Measurements from ENCODE around the gene HEATR3.
A peak's percentile ranks its signal among the peaks of the same experiment; 100 is the strongest.
"Not testable (repeated sequence)": the region's sequence is repeated elsewhere in the genome, so short reads cannot be mapped to it uniquely, and the experiment has no call there.

The HEATR3 gene

DNA sequence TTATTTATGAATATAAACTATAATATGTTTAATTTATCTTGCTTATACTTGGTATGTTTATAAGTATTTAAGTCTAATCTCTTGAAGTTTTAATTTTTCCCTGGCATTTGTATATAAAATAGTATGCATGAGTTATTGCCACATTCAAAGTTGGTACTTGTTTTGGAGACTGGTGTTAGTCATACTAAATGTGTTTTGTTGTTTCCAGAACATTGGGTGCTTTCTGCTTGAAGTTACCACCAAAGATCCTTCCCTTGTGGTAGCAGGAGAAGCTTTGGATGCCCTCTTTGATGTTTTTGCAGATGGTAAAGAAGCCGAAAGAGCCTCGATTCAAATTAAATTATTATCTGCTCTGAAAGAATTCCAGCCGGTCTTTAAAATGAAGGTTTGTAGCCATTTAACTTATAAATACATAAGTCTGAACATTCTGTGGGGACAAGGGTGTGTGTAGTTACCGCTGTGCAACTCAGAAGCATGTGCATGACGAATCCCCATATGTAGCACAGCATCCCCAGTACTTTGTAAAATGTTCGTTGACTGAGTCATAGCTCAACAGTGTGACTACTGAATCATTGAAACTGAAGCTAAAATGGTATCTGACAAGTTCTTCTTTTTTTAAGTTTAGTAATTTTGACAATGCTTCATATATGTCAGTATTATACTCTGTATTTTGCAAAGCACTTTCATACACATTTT lies 36.4 kb downstream of the HEATR3 start:
- peak; percentile 86 for DNase-seq

DNA sequence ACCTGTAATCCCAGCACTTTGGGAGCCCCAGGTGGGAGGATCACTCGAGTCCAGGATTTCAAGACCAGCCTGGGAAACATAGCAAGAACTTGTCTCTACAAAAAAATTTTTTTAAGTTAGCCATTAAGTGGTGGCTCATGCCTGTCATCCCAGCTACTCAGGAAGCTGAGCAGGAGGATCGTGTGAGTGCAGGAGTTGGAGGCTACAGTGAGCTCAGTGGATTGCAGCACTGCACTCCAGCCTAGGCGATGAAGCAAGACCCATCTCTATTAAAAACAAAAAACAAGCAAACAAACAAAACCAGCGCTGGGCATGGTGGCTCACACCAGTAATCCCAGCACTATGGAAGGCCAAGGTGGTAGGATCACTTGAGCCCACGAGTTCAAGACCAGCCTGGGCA lies 38.0 kb downstream of the HEATR3 start:
- DNase-seq = peak; percentile 40

DNA sequence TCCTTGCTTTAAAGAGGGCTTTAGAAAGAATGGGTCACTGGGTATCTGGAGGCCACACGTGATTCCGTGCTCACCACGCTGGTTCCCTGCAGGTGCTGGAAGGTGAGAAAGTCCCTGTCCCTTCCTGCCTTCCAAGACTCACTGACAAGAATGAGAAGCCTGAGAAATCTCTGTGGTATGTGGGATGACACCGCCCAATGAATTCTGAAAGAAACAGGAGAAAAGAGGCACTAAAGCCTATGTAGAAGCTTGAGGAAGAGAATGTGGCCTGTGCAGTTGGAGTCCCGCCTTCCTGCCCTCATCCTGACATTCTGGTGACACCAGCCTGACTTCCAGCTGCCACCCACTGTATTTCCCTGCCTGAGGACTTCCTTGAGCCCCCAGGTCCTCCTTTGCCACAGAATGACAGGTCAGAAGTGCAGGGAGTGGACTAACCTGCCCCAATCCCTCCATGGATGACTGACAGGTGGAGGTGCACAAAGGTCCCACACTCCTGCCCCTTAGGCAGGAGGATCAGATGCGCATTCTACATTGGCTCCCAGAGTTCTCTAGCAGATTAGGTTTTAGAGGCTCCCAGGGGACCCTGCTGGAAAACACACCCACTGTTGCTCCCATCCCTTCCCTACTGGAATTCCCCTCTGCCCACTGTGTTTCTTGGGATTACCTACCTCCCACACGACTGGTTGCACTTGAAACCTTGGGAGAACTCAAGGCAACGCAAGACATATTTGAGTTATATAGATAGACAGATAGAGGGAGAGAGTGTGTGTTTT lies 48.8 kb downstream of the HEATR3 start:
- no peak for DNase-seq

DNA sequence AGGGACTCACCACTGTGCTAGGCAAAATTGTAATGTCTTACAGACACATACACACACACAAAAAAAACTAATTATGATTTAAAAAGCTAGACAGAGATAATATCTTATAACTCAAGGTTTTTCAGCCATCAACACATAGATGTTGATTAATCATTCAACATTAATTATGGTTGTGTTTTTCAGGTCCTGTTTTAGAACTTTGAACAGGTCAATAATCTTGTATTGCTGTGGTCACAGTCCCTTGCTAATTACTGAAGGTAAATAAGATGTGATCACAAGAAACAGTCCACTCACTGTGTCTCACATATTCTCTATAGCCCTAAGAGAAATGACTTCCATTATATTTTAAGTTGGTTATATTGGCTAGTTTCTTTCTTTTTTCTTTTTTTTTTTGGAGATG lies 54.9 kb downstream of the HEATR3 start:
- DNase-seq = no peak

DNA sequence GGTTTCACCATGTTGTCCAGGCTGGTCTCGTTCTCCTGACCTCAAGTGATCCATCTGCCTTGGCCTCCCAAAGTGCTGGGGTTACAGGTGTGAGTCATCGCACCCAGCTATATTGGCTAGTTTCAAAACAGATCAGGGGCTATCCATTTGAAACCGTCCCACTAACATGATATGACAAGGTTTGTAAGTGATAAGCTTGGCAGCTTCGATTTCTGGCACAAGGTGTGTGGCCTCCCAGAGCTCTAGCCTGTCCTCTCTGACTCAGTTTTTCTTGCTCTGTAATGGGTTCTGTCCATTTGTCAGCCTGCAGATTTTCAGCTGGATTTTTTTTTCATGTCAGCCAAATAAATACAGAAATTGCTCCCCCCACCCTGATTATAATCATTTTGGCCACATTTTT lies 55.5 kb downstream of the HEATR3 start:
- DNase-seq = no peak

DNA sequence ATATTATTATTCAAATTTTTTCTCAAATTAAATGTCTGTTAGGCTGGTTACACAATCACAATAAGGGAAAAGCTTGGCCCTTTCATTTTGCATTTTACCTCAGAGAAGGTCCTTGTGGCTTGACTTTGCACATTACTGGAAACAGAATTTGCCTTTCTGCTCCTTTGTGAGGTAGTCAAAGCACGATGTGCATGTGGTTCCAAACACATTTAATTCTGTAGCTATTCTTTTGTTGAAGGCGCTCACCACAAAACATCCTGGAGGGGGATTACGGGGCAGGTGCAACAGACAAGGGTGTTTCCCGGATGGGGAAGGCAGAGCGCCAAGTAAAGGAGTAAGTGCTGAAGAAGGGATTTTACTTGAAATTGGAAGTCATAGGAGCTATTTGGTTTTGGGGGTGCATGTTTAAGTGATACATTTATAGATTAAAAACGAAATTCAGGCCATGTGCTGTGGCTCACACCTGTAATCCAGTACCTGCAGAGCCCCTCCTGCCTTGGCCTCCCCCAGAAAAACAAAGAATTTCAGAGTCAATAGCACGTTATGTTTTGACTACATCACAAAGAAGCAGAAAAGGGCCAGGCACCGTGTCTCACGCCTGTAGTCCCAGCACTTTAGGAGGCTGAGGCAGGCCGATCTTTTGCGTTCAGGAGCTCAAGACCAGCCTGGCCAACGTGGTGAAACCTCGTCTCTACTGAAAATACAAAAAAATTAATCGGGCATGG lies 56.1 kb downstream of the HEATR3 start:
- no peak for DNase-seq

DNA sequence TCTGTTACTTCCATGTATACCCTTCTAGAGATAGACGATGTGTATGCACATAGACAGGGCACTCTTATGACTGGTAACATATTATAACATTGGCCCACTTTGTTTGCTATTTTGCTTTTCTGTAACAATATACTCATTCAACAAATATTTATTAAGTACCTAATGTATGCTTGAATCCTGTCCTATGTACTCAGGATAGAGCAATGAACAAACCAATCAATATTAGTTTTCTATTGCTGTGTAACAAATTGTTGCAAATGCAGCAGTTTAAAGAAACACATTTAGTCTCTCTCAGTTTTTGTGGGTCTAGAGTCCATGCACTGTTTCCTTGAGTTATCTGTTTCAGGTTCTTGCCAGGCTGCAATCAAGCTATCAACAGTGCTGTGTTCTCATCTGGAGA lies 57.6 kb downstream of the HEATR3 start:
- DNase-seq = no peak

DNA sequence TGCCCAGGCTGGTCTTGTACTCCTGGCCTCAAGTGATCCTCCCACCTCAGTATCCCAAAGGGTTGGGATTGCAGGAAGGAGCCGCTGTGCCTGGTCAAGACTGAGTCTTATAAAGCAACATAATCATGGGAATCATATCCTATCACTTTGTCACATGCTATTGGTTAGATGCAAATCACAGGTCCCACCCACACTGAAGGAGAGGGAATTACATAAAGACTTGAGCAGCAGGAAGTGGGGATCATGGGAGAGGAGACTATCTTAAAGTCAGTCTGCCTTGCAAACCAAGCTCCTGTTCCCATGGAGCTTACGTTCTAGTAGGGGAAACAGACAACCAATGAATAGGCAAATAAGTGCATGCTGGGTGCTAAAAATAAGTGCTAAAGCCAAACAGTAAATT lies 59.0 kb downstream of the HEATR3 start:
- DNase-seq = no peak

DNA sequence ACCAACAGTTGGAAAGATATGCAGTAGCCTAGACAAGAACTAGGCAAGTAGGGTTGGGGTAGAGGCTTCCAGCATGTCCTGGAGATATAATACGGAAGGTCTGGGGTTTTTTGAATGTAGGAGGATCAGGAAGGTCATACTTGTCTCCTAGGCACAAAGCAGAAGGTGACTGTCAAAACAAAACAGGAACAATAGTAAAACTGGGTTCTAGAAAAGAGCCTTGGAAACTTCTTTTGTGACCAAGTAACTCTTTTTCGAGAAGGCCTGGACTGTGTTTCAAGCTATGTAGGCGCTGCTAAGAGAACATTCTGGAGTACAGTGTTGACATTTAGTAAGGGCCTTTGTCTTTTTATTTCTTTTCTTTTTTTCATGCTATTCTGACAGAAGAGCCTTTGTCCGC lies 60.4 kb downstream of the HEATR3 start:
- no peak for DNase-seq

DNA sequence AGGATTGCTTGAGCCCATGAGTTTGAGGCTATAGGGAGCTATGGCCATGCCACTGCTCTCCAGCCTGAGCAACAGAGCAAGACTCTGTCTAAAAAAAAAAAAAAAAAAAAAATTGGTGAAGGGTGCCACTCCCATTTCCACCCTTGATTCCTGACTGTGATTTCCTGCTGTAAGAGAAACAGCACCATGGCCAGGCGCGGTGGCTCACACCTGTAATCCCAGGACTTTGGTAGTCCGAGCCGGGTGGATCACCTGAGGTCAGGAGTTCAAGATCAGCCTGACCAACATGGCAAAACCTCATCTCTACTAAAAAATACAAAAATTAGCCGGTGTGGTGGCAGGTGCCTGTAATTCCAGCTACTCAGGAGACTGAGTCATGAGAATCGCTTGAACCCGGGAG lies 66.8 kb downstream of the HEATR3 start:
- not testable (repeated sequence) for DNase-seq

DNA sequence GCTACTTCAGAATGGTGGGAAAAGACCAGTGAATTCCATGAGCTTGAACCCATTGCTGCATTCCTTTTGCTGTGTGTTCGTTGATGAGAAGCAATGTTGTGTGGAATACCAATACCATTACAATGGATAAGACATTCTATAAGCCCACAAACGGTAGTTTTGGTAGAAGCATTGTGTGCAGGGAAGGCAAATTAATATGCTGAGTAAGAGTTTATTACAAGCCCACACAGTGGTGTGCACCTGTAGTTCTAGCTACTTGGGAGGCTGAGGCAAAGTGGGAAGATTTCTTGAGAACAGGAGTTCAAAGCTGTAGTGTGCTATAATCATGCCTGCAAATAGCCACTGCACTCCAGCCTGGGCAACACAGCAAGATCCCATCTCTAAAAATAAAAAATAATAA lies 67.4 kb downstream of the HEATR3 start:
- DNase-seq = no peak

DNA sequence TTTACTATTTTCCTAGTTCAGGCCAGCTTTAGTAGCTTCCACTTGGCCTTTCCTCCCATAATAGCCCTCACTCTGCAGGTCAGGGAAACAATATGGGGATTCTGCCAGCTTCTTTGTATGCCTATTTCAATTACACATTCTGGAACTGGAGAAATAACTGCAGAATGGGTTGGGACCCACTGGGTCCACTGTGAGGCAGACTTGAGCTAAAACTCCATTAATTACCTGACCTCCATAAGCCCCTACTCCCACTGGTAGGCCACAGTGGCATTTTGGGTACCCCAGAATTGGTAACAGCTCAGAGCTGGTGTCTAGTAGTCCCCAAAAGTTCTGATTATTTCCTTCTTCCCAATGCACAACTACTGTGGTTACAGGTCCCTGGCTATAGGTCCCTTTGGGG lies 70.6 kb downstream of the HEATR3 start:
- DNase-seq = no peak

DNA sequence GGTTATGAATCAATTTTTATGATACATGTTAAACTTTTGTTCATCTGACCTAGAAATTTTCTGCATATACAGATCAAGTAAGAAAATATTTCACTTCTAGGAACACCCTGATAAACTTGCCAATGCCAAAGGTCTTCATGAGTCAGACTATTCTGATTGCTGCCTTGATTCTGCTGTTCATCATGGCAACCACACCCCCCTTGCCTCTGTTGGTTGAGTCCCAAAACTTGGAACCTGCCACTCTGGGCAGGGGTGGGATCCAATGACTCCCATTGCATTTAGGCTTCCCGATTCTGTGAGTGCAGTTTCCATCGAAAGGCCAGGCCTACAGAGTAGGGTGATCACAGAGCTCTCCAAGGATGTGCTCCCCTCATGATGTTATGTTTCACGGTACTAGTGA lies 71.5 kb downstream of the HEATR3 start:
- DNase-seq = no peak

DNA sequence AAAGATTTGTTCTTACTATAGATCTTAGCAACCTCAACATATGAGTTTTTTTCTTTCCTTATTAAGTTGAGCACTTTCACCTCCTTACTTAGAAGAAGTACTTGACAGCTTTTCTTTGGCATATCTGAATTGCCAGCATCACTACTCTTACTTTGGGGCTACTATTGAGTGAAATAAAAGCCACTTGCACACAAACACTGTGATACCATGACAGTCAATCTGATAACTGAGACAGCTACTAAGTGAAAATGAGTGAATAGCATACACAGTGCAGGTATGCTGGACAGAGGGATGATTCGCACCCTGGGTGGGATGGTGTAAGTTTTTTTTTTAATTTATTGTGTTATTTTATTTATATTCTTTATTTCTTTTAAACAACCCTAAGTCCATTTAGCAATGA lies 73.8 kb downstream of the HEATR3 start:
- DNase-seq = no peak

DNA sequence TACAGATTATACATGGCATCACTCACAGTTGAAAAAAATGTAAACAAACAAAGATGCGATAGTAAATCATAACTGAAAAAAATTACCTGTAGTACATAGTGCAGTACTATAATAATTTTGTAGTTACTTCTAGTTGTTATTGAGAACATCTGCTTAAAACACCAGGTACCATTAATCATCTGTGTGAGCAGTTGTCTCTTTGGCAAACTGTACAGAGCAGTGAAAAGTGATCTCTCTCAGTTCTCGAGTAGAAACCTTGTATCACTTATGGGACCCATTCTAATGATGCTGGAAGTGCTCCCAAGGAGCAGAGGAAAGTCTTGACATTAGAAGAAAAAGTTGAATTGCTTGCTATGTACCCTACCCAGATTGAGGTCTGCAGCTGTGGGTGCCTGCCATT lies 78.4 kb downstream of the HEATR3 start:
- DNase-seq = no peak

DNA sequence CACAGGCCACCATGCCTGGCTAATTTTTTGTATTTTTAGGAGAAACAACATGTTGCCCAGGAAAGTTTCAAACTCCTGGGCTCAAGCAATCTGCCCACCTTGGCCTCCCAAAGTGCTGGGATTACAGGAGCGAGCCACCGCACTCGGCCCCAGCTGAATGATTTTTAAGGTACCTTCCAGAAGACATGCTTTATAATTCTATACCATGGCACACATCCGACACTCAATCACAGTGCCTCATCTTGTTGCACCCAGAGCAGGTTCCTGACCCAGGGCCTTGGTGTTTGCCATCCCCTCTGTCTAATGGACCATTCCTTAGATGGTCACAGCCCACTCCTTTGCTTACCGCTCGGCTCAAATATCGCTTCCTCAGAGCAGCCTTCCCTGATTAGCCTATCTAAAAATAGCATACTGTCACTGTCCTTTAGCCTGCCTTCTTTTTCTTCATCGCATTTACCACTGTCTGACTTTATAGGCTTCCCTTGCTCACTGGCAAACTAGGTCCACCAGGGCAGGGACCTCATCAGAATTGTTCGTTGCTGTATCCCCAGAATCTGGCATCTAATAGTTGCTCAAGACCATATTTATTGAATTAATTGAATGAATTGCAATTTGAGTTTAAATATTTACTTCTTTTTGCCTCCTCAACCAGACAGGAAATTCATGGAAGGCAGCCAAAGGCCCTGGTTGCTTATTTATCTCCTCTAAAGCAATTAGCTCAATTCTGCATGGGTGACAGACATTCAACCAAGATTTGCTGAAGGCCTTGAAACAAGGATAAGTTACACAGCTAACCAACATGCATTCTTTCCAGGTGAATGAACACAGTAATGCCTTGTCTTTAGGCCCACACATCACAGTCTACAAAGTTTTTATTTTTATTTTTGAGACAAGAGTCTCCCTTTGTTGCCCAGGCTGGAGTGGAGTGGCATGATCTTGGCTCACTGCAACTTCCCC lies 81.0 kb downstream of the HEATR3 start:
- no peak for DNase-seq

DNA sequence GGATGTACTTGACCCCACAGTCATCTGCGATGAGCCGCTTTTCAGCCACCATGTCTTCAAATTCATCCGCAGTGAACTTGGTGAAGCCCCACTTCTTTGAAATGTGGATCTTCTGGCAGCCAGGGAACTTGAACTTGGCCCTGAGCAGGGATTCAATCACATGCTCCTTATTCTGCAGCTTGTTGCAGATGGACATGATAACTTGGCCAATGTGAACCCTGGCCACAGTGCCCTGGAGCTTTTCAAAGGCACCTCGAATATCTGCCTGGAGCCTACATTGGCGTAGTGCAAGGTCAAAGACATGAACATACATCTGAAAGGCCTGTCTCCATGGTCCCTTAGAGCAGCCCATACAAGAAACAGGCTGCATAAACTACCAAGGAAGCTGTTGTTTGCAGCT lies 85.6 kb downstream of the HEATR3 start:
- no peak for DNase-seq

DNA sequence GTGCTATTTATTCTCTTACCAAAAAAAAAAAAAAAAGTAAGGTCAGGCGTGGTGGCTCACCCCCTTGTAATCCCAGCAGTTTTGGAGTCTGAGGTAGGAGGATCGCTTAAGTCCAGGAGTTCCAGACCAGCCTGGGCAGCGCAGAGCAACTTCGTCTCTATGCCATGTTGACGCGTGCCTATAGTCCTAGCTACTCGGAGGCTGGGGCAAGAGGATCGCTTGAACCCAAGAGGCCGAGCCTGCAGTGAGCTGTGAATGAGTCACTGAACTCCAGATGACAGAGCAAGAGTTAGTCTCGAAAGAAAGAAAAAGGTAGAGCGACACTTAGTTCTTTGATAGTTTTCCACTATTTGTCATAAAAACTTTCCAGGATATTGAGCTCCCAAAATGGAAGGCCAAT lies 86.0 kb downstream of the HEATR3 start:
- DNase-seq = no peak

DNA sequence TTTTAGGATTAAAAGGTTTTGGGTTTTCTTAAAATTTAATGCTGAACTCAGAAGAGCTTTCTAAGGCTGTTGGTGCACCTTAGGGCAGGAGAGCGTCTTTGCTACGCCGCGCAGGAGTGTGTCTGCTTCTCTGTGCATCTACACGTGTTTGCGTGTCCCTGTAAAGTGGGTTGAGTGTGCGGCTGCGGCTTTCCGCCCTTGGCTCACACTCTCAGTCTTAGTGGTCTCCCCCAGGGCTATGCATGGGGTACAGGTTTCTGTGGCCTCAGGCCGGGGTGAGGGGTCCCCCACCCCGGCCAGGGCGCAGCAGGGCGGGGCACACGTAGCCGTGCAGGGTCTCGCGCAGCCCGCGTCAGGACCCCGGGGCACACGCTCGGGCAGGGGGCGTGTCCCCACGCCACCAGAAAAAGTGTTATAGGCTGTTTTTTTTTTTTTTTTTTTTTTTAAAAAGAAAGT lies 86.6 kb downstream of the HEATR3 start:
- peak; percentile 47 for DNase-seq

DNA sequence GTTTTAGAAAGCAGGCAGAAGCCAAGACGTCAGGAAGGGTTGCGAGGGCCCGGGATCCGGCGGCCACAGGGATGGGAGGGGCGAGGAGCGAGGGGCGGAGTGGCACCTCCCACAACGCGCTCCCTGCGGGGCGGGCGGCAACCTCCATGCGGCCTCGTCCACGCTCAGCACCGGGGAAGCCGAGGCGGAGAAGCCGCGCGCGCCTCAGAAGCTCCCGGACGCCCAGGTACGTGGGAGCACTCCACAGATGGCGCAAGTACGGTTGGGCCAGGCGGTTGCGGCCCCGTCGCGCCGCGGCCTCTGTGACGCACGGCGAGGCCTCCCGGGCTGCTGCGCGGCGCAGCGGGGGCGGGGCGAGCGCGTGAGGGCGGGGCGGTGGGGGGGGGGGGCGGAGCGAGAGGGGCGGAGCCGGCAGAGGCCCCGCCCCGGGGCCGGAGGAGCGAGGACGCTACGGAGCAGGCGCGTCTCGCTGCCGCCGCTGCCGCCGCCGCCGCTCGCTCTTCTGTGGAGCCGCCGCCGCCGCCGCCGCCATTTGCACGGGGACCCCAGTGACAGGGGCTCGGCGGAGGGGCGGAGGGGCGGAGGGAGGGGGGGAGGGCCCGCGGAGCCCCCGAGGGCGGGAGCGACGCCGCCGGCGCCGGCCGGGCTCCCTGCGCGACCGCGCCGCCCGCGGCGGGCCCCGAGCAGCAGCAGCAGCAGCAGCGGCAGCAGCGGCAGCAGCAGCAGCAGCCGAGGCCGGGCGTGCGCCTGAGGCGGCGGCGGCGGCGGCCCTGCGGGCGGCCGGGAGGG lies 87.2 kb downstream of the HEATR3 start, which contains the start of gene TENT4B:
Gene TENT4B (plus strand): TSS at position 500 of the 789 bp plus-strand sequence. CDS start 316 bp downstream, outside the sequence.
- peak; percentile 81 for DNase-seq

DNA sequence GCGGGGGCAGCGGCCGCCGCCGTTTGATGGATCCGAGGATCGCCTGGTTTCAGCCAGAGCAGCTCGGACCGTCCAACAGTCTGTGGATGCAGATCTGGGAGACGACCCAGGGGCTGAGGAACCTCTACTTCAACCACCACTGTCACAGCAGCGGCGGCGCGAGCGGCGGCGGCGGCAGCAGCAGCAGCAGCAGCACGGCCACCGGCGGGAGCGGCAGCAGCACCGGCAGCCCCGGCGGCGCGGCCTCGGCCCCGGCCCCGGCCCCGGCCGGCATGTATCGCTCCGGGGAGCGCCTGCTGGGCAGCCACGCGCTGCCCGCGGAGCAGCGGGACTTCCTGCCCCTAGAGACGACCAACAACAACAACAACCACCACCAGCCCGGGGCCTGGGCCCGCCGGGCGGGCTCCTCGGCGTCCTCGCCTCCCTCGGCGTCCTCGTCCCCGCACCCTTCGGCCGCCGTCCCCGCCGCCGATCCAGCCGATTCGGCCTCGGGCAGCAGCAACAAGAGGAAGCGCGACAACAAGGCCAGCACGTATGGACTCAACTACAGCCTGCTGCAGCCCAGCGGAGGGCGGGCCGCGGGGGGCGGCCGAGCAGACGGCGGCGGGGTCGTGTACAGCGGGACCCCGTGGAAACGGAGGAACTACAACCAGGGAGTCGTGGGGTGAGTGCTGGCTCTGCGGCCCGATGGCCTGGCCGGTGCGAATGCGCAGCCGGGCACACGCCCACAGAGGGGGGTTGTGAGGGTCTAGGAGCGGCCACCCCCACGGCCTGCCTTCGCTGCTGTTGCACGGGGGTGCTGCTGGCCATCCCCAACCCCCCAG lies 88.0 kb downstream of the HEATR3 start:
- peak; percentile 40 for DNase-seq
